H9 (cell line): Measurements from ENCODE around the gene TECPR2. TPM values are rescaled to one million over a fixed set of nuclear protein-coding genes. Genes with fewer than 3 reads are reported as not detected.

Source experiments
- DNase-seq: peaks from one replicate; pipeline ENCODE4 v3.0.0-alpha.2; 2017
- H2AFZ ChIP-seq: one replicate; pipeline ENCODE4 v1.6.1; 2013; ENCODE audit warnings: mild to moderate bottlenecking, low read length, control low read depth, moderate library complexity
- H2AK5ac ChIP-seq: 2 replicates; pipeline ENCODE4 v1.6.1; 2013; ENCODE audit warnings: low read length, control low read depth, mixed read lengths; ENCODE audit not compliant: insufficient read length
- H2BK120ac ChIP-seq: one replicate; pipeline ENCODE4 v1.6.1; 2013; ENCODE audit warnings: low read depth, mild to moderate bottlenecking, low read length, control low read depth, inconsistent platforms; ENCODE audit not compliant: poor library complexity, severe bottlenecking
- H2BK12ac ChIP-seq: 2 replicates; pipeline ENCODE4 v1.6.1; 2013; ENCODE audit warnings: low read length, control low read depth, mixed read lengths, low read depth; ENCODE audit not compliant: insufficient read length
- H2BK15ac ChIP-seq: 2 replicates; pipeline ENCODE4 v1.6.1; 2013; ENCODE audit warnings: low read depth, low read length, control low read depth
- H2BK20ac ChIP-seq: one replicate; pipeline ENCODE4 v1.6.1; 2013; ENCODE audit warnings: low read depth, mild to moderate bottlenecking, low read length, control low read depth, inconsistent platforms; ENCODE audit not compliant: poor library complexity, severe bottlenecking
- H2BK5ac ChIP-seq: 2 replicates; pipeline ENCODE4 v1.6.1; 2013; ENCODE audit warnings: low read length, control low read depth, mixed read lengths; ENCODE audit not compliant: insufficient read length
- H3K14ac ChIP-seq: 2 replicates; pipeline ENCODE4 v1.6.1; 2013; ENCODE audit warnings: low read length, control low read depth; ENCODE audit not compliant: insufficient read depth
- H3K18ac ChIP-seq: 2 replicates; pipeline ENCODE4 v1.6.1; 2013; ENCODE audit warnings: low read depth, mild to moderate bottlenecking, mixed read lengths, low read length, control low read depth; ENCODE audit not compliant: insufficient read length
- H3K23ac ChIP-seq: 2 replicates; pipeline ENCODE4 v1.6.1; 2013; ENCODE audit warnings: low read length, control low read depth, mixed read lengths, low read depth; ENCODE audit not compliant: insufficient read length
- H3K23me2 ChIP-seq: 2 replicates; pipeline ENCODE4 v1.6.1; 2013; ENCODE audit warnings: low read depth, mild to moderate bottlenecking, mixed read lengths, low read length, control low read depth; ENCODE audit not compliant: insufficient read length, poor library complexity, severe bottlenecking
- H3K27ac ChIP-seq: 2 replicates; pipeline ENCODE4 v1.5.1; 2013; ENCODE audit warnings: low read length, control low read depth, mixed read lengths, low read depth; ENCODE audit not compliant: insufficient read length
- H3K27me3 ChIP-seq: 2 replicates; pipeline ENCODE4 v1.6.1; 2013; ENCODE audit warnings: low read length, control low read depth, inconsistent platforms; ENCODE audit not compliant: insufficient read depth
- H3K4ac ChIP-seq: 2 replicates; pipeline ENCODE4 v1.6.1; 2013; ENCODE audit warnings: low read depth, mild to moderate bottlenecking, control low read depth, inconsistent platforms, low read length, moderate library complexity
- H3K4me1 ChIP-seq: 2 replicates; pipeline ENCODE4 v1.6.1; 2013; ENCODE audit warnings: low read length, control low read depth, inconsistent platforms; ENCODE audit not compliant: insufficient read depth
- H3K4me2 ChIP-seq: 2 replicates; pipeline ENCODE4 v1.6.1; 2013; ENCODE audit warnings: low read length, control low read depth, mixed read lengths; ENCODE audit not compliant: insufficient read length, insufficient read depth
- H3K56ac ChIP-seq: 2 replicates; pipeline ENCODE4 v1.6.1; 2013; ENCODE audit warnings: low read depth, mild to moderate bottlenecking, mixed read lengths, low read length, control low read depth; ENCODE audit not compliant: insufficient read length
- H3K79me1 ChIP-seq: 2 replicates; pipeline ENCODE4 v1.6.1; 2013; ENCODE audit warnings: low read depth, mild to moderate bottlenecking, moderate library complexity, low read length, control low read depth, inconsistent platforms; ENCODE audit not compliant: insufficient read depth, poor library complexity, severe bottlenecking
- H3K79me2 ChIP-seq: 2 replicates; pipeline ENCODE4 v1.6.1; 2013; ENCODE audit warnings: low read length, control low read depth, inconsistent platforms; ENCODE audit not compliant: insufficient read depth
- H3K9ac ChIP-seq: 2 replicates; pipeline ENCODE4 v1.6.1; 2013; ENCODE audit warnings: low read length, control low read depth, mixed read lengths; ENCODE audit not compliant: insufficient read length; ENCODE audit errors: extremely low read depth
- H3K9me3 ChIP-seq: one replicate; pipeline ENCODE4 v1.6.1; 2013; ENCODE audit warnings: low read depth, low read length, inconsistent platforms; ENCODE audit not compliant: control insufficient read depth
- H3T11ph ChIP-seq: one replicate; pipeline ENCODE4 v1.6.1; 2013; ENCODE audit warnings: mild to moderate bottlenecking, low read length, control low read depth, inconsistent platforms
- H4K20me1 ChIP-seq: one replicate; pipeline ENCODE4 v1.6.1; 2013; ENCODE audit not compliant: control insufficient read depth, insufficient read length, insufficient read depth
- H4K5ac ChIP-seq: 2 replicates; pipeline ENCODE4 v1.6.1; 2013; ENCODE audit warnings: low read depth, mild to moderate bottlenecking, mixed read lengths, low read length, control low read depth; ENCODE audit not compliant: insufficient read length
- H4K8ac ChIP-seq: replicated peaks from 2 replicates; pipeline ENCODE4 v1.6.1; 2013; ENCODE audit warnings: low read length, control low read depth, mixed read lengths, low read depth; ENCODE audit not compliant: insufficient read length
- H4K91ac ChIP-seq: 2 replicates; pipeline ENCODE4 v1.6.1; 2013; ENCODE audit warnings: low read depth, mild to moderate bottlenecking, moderate library complexity, mixed read lengths, low read length, control low read depth; ENCODE audit not compliant: insufficient read length
- H3K27ac Mint-ChIP-seq, 3 experiments: 2 replicates in 2 of 3; 3 replicates in 1 of 3; pipeline ENCODE4 v1.8.0; 2020 to 2021; ENCODE audit warnings: mixed read lengths in 3 of 3, mild to moderate bottlenecking in 1 of 3, moderate library complexity in 1 of 3
- H3K27me3 Mint-ChIP-seq: 2 replicates; pipeline ENCODE4 v1.8.0; 2021; ENCODE audit warnings: low read depth, mild to moderate bottlenecking, moderate library complexity, mixed read lengths
- H3K36me3 Mint-ChIP-seq, 3 experiments: 2 replicates in 2 of 3; 3 replicates in 1 of 3; pipeline ENCODE4 v1.8.0; 2020 to 2021; ENCODE audit warnings: low read depth in 3 of 3, mixed read lengths in 3 of 3; ENCODE audit not compliant: insufficient read depth in 1 of 3
- H3K4me1 Mint-ChIP-seq, 2 experiments: 2 replicates each; pipeline ENCODE4 v1.8.0; 2020; ENCODE audit warnings: mixed read lengths in 2 of 2
- H3K4me3 Mint-ChIP-seq, 2 experiments: 2 replicates in 1 of 2; 3 replicates in 1 of 2; pipeline ENCODE4 v1.8.0; 2020 to 2021; ENCODE audit warnings: mild to moderate bottlenecking in 2 of 2, mixed read lengths in 2 of 2, moderate library complexity in 1 of 2
- H3K9me3 Mint-ChIP-seq, 2 experiments: 2 replicates in 1 of 2; 3 replicates in 1 of 2; pipeline ENCODE4 v1.8.0; 2020; ENCODE audit warnings: mild to moderate bottlenecking in 2 of 2, mixed read lengths in 2 of 2, moderate library complexity in 1 of 2
- WGBS: extraction: QIAGEN DNeasy Blood & Tissue Kit; methylation state at CpG from one replicate; pipeline ENCODE4 v1.1.7; 2013; ENCODE audit warnings: missing lambda C conversion rate, low lambda C conversion rate, mixed read lengths; ENCODE audit not compliant: insufficient read length; ENCODE audit errors: extremely low coverage; 5-methylcytosine and 5-hydroxymethylcytosine counted together
- total RNA-seq: library from RNA; stranded (reverse); gene quantifications from 2 replicates; pipeline ENCODE4 v1.2.1, GENCODE V29; 2021
- TF ChIP-seq, protein P1 (sequence below): fragments of 200-600 bp; sonication (generic); conservative IDR thresholded peaks from 3 replicates; pipeline ENCODE4 v1.8.0; 2021; ENCODE audit warnings: antibody characterized with exemption, mild to moderate bottlenecking

TECPR2 gene
- total RNA-seq, 1 experiment from 2014 or later: 15.4 TPM

DNA sequence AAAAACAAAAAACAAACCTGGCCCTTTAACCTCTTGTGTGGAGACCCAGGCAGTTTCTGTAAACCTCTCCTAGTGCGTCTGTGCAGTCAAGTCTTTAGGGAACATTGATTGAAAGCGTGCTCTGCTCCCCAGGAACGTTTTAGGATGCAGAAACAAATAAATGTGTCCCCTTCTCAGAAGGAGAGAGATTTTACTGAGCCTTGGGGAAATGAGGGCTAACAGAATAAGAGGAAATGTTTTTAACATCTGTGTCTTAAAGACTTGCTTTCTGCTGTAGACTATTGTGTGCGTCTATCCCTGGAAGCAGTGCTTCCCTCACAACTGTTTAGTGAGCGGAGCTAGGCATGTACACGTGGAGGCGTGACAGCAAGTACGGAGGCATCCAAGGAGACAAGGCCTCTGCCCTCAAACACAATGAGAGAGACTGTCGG, 54.3 kb downstream of the TECPR2 start:
- H3K27ac ChIP-seq: no peak overlapping the region

More for the DNA sequence above, 54.3 kb downstream of the TECPR2 start:
- H3K4me1 ChIP-seq: peaks cover 4% of the 10 kb centered on the region; the same call in 1 of the 2 replicates
- no peak overlapping the region for H3T11ph ChIP-seq
- H3K4me3 Mint-ChIP-seq: no peak overlapping the region
- H3K79me2 ChIP-seq: no peaks in the 10 kb centered on the region
- TF ChIP-seq, protein P1, sequence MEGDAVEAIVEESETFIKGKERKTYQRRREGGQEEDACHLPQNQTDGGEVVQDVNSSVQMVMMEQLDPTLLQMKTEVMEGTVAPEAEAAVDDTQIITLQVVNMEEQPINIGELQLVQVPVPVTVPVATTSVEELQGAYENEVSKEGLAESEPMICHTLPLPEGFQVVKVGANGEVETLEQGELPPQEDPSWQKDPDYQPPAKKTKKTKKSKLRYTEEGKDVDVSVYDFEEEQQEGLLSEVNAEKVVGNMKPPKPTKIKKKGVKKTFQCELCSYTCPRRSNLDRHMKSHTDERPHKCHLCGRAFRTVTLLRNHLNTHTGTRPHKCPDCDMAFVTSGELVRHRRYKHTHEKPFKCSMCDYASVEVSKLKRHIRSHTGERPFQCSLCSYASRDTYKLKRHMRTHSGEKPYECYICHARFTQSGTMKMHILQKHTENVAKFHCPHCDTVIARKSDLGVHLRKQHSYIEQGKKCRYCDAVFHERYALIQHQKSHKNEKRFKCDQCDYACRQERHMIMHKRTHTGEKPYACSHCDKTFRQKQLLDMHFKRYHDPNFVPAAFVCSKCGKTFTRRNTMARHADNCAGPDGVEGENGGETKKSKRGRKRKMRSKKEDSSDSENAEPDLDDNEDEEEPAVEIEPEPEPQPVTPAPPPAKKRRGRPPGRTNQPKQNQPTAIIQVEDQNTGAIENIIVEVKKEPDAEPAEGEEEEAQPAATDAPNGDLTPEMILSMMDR: no peak
- H3K79me1 ChIP-seq: no peaks in the 10 kb centered on the region
- H3K14ac ChIP-seq: no peak overlapping the region
- no peaks in the 10 kb centered on the region for H3K9me3 ChIP-seq
- H3K4me2 ChIP-seq: no peak overlapping the region
- H3K9me3 Mint-ChIP-seq: no peaks in the 10 kb centered on the region
- H3K27me3 Mint-ChIP-seq: no peaks in the 10 kb centered on the region
- H3K18ac ChIP-seq: no peak overlapping the region
- H2AFZ ChIP-seq: no peak overlapping the region
- no peak overlapping the region for H2BK120ac ChIP-seq
- H4K5ac ChIP-seq: no peak overlapping the region
- H3K23ac ChIP-seq: no peak overlapping the region
- no peaks in the 10 kb centered on the region for H3K27me3 ChIP-seq
- H4K20me1 ChIP-seq: no peaks in the 10 kb centered on the region
- H2BK5ac ChIP-seq: no peak overlapping the region
- peak overlapping the region; percentile 9 to 90 (median 28); a peak in 4 of 7 replicates for H3K27ac Mint-ChIP-seq
- DNase-seq: peak; percentile 25
- no peak overlapping the region for H4K91ac ChIP-seq
- peaks cover 2 to 6% (median 3%) of the 10 kb centered on the region in 3 experiments; a peak in 2 of 7 replicates for H3K36me3 Mint-ChIP-seq
- H3K4ac ChIP-seq: no peak overlapping the region
- H2BK15ac ChIP-seq: no peak overlapping the region
- no CpG with 5 or more reads among the region's 9 CpGs for WGBS
- H3K56ac ChIP-seq: no peak overlapping the region
- peaks cover 7 to 37% of the 10 kb centered on the region in 2 experiments for H3K4me1 Mint-ChIP-seq
- no peak overlapping the region for H4K8ac ChIP-seq
- no peak overlapping the region for H2AK5ac ChIP-seq
- H3K23me2 ChIP-seq: no peaks in the 10 kb centered on the region
- H2BK12ac ChIP-seq: no peak overlapping the region
- no peak overlapping the region for H3K9ac ChIP-seq
- no peak overlapping the region for H2BK20ac ChIP-seq
